GM21447 (cell line): ENCODE data around the gene FYTTD1.

Experiments
- ATAC-seq: cut with Tn5 transposase; IDR thresholded peaks from one replicate; pipeline ENCODE4 v1.9.1; 2021; ENCODE audit not compliant: unreplicated experiment

The FYTTD1 gene

GRCh38 chr3:197791113-197791891 is 41.6 kb downstream of the FYTTD1 start, which contains the start of gene LRCH3:
Gene LRCH3, plus strand, starts transcription at chr3:197791254. Its CDS starts 25 bp downstream, at chr3:197791279.
- ATAC-seq: peak; percentile 70

GRCh38 chr3:197791892-197792647 is 42.4 kb downstream of the FYTTD1 start:
- peak; percentile 37 for ATAC-seq

DNA sequence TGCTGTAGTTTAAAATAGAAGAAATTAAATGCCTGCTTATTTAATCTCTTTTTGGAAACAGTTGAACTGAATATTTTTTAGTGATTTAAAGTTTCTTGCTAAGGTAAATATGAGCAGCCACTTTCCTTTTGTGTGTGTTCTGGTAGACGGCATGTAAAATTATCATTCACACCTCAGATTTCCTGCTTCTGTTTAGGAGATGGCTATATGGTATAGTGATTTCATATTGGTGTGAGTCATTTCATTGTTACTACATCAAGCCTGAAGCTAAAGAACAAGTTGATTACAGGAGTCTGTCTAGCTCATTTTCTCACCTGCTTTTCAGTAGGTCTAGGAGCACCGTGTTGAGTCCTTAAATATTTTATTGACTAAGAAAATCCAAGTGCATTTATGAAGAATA is 43.6 kb downstream of the FYTTD1 start:
- peak; percentile 29 for ATAC-seq

GRCh38 chr3:197794115-197794514 is 44.4 kb downstream of the FYTTD1 start:
- no peak for ATAC-seq

- ATAC-seq: no peak
These were observed 45.5 kb downstream of the FYTTD1 start for GRCh38 chr3:197795200-197795599.

DNA sequence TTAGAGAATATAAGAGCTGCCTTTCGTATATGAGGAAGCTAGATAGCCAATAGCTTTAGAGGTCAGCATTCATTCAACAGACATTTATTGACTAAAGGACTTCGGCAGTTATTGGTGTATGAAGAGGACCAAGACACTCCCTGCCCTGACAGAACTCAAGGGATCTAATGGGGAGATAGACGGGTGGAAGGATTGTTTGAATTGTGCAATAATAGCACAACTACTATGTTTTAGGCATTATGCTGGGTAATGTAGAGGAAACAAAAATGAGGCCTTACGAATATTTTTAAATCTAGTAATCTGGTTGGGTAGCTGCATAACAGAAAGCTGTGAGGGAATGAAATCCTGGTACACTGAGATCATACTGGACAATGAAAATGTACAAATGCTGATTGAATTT is 46.4 kb downstream of the FYTTD1 start:
- no peak for ATAC-seq

- ATAC-seq: peak; percentile 60
These were observed 49.2 kb downstream of the FYTTD1 start for GRCh38 chr3:197798863-197799262.

GRCh38 chr3:197800379-197800778 is 50.7 kb downstream of the FYTTD1 start:
- no peak for ATAC-seq

DNA sequence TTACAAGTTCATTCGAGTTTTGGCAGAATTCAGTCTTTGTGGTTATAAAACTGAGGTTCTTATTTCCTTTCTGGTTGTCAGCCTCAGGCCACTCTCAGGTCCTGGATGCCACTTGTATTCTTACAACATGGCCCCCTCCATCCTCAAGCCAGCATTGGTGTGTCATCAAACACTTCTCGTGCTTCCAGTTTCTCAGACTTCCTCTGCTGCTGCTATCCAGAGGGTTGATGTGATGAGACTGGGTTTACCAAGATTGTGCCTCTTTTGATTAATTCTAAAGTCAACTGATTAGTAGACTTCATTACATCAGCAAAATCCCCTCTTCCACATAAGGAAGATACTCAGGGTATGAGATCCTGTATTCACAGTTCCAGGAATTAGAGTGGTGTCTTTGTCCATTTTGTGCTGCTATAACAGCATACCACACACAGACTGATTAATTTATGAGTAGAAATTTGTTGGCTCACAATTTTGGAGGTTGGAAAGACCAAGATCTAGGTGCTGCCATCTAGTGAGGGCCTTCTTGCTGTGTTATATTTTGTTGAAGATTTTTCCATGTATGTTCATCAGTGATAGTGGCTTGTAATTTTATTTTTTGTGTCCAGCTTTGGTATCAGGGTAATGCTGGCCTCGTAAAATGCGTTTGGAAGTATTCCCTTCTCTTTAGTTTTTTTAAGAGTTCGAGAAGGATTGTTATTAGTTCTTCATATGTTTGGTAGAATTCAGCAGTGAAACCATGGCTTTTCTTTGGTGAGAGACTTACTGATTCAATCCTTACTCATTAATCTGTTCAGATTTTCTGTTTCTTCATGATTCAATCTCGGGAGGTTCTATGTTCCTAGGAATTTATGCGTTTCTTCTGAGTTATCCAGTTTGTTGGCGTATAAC is 52.5 kb downstream of the FYTTD1 start:
- peak; percentile 40 for ATAC-seq

GRCh38 chr3:197802779-197803459 is 53.2 kb downstream of the FYTTD1 start:
- ATAC-seq: no peak

GRCh38 chr3:197804511-197804910 is 54.8 kb downstream of the FYTTD1 start:
- ATAC-seq: no peak

DNA sequence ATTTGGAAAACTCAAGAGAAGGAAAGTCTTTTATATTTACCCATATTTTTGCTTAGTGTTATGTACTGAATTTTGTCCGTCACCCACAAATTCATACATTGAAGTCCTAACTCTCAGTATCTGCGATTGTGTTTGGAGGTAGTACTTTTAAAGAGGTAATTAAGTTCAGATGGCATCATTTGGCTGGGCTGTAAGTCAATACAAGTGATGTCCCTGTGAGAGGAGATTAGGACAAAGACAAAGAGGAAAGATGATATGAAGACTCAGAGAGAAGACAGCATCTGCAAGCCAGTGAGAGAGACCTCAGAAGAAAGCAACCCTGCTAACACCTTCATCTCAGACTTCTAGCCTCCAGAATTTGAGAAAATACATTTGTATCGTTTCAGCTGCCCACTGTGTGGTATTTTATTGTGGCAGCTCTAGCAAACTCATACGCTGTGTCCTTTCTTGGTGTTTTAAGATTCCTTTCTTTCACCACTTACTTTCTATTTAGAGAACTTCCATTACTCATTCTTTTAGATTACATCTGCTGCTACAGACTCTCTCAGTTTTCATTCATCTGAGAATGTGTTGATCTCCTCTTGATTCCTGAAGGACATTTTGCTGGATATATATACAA is 58.4 kb downstream of the FYTTD1 start:
- no peak for ATAC-seq

DNA sequence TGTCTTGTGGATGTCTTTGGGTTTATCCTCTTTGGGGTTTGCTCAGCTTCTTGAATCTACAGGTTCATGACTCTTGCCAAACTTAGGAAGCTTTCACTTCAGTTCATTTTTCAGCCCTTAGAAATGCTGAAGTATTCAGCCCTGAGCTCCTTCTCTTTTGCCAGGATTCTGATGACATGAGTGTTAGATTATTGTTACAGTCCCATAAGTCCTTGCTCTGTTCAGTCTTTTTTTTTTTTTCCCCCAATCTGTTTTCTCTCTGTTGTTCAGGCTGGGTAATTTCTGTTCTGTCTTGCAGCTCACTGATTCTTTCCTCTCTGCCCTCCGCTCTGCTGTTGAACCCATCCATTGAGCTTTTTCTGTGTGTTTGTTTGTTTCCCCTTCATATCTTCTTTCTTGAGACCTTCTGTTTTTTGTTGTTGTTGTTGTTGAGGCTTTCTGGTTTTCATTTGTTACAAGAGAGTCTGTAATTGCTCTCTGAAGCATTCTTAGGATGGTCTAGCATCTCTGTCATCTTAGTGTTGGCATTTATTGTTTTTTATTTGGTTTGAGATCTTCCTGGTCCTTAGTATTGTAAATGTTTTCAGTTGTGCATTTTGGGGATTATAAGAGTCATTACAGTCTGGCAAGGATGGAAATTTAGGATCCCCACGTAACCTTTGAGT is 59.8 kb downstream of the FYTTD1 start:
- no peak for ATAC-seq

DNA sequence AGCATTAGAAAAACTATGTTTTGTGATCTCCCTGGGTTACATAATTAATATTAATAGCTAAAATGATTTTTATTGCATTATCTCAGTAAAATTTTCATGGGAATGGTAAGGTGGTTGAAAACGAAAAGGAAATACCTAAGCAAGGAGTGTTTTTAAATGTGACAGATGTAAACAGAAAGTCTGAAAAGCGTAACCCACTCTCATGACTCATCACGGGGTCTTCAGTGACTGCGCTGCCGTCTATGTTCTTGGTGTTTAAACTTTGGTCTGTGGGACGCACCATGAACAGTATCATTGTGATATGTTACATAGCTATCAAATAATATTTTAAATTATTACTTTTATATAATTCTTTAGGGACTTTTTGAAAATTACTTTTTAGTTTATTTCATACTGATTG is 61.2 kb downstream of the FYTTD1 start:
- no peak for ATAC-seq

- ATAC-seq: no peak
These were observed 61.7 kb downstream of the FYTTD1 start for GRCh38 chr3:197811343-197811742.

DNA sequence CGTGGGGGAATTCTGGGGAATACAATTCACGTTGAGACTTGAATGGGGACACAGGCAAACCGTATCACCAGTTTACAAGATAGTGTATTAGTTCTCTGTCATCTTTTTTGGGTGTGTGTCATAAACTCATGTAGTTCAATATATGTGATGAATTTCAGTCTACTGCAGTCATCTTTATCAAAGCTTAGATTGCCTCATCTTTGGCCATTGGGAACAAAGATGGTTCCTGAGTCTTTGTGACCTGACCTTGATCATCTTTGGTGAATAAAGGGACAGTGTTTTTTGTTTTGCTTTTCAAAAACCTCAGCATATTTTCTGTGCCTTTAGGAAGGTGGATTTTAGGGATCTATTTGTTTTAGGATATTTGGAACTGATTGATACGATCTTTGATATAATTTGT is 64.7 kb downstream of the FYTTD1 start:
- ATAC-seq: no peak

DNA sequence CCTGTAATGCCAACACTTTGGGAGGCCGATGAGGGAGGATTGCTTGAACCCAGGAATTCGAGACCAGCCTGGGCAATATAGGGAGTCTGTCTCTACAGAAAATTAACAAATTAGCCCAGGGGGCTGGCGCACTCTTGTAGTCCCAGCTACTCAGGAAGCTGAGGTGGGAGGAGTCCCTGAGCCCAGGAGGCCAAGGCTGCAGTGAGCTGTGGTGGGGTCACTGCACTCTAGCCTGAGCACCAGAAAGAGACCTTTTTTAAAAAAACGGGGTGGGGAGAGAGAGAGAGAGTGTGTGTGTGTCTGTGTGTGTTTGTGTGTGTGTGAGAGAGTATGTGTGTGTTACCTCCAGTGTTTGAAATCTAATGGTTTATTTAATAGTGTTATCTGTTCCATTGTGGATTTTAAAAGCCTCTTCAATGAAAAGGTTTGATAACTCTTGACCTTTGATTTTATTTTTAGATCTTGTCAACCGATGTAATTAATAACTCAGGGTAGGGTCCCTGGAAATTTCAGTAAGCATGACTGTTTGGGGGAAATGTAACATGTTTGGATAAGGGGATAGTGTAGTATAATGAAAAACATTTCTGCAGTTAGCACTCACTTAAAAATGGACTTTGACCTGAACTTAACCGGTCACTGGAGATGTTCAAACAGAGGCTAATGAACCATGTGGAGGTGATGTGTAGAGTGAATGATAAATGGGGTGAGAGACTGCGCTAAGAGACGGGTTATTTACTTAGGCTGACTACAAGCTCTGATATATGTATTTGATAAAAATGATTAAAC is 71.1 kb downstream of the FYTTD1 start:
- no peak for ATAC-seq

DNA sequence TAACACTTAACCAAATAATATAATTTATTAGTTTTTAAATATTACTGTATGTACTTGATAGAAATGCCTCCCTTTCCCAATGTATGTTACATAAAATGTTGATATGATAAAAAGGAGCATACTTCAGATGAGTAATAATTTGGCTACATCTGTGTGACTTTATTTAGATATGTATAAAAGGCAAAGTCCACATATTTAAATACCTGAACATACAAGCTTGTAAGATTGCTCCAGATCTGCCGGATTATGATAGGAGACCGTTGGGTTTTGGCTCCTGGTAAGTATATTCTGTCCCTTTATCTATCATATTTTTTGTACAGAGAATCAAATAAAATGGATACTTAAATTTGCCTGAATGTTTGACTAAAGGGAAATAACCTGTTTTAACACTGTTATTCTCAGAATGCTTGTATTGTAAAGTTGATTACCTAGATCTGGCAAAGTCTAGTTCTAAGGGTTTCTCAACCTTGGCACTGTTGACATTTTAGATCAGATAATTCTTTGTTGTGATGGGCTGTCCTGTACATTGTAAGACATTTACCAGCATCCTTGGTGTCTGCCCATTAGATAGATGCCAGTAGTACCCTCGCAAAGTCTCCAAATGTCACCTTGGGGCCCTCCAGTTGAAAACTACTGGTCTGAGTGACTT is 79.8 kb downstream of the FYTTD1 start:
- ATAC-seq: no peak
